HepG2 (cell line): ENCODE results near the gene VCAN. TPM values are rescaled to one million over a fixed set of nuclear protein-coding genes. Genes with fewer than 3 reads are reported as not detected.

Experiments used
- DNMT3B ChIP-seq: conservative IDR thresholded peaks from 2 replicates; pipeline ENCODE4 v1.6.1; 2016; ENCODE audit warnings: missing biosample characterization, control low read depth
- DR1 ChIP-seq: sonication (generic); formaldehyde crosslinking; IDR thresholded peaks from 2 replicates; pipeline ENCODE4 v1.8.0; 2021; ENCODE audit warnings: mild to moderate bottlenecking, missing genetic modification reagents, inconsistent platforms
- FOSL2 ChIP-seq: sonication (generic); formaldehyde crosslinking; IDR thresholded peaks from 2 replicates; pipeline ENCODE4 v1.4.0; 2020; ENCODE audit warnings: missing genetic modification reagents
- GABPA ChIP-seq, 2 experiments: IDR thresholded peaks; 2 replicates each; pipeline ENCODE4 v1.6.1; 2011 to 2016; ENCODE audit warnings: low read depth in 2 of 2, low read length in 1 of 2, missing biosample characterization in 1 of 2, missing genetic modification characterization in 1 of 2
- HHEX ChIP-seq: IDR thresholded peaks from 2 replicates; pipeline ENCODE4 v1.6.1; 2016; ENCODE audit warnings: control low read depth
- ISX ChIP-seq: sonication (generic); formaldehyde crosslinking; conservative IDR thresholded peaks from 2 replicates; pipeline ENCODE4 v1.5.0; 2020; ENCODE audit warnings: missing genetic modification reagents
- MLLT10 ChIP-seq: sonication (generic); formaldehyde crosslinking; IDR thresholded peaks from 2 replicates; pipeline ENCODE4 v1.4.0; 2020; ENCODE audit warnings: missing genetic modification reagents
- NCOA2 ChIP-seq: sonication (generic); formaldehyde crosslinking; IDR thresholded peaks from 2 replicates; pipeline ENCODE4 v1.8.0; 2022; ENCODE audit warnings: inconsistent platforms
- NFYC ChIP-seq: IDR thresholded peaks from 2 replicates; pipeline ENCODE4 v1.6.1; 2016; ENCODE audit warnings: missing genetic modification reagents, missing compliant biosample characterization
- PHB2 ChIP-seq: fragments of 450-650 bp; IDR thresholded peaks from 2 replicates; pipeline ENCODE4 v1.6.1; 2018; ENCODE audit not compliant: partially characterized antibody
- POGZ ChIP-seq: sonication (generic); formaldehyde crosslinking; IDR thresholded peaks from 2 replicates; pipeline ENCODE4 v1.4.0; 2020; ENCODE audit warnings: mild to moderate bottlenecking, missing genetic modification reagents
- SAFB2 ChIP-seq: sonication (generic); formaldehyde crosslinking; IDR thresholded peaks from 2 replicates; pipeline ENCODE4 v1.5.1; 2020; ENCODE audit warnings: missing genetic modification reagents, low read depth, mild to moderate bottlenecking, borderline replicate concordance
- SOX13 ChIP-seq, 3 experiments: fragments of 450-650 bp in 1 of 3; sonication (generic) in 1 of 3; formaldehyde crosslinking in 1 of 3; IDR thresholded peaks in 2 of 3; conservative IDR thresholded peaks in 1 of 3; 2 replicates each; pipeline versions ENCODE4 v1.5.0 to v1.6.1; 2016 to 2020; ENCODE audit warnings: antibody characterized with exemption in 1 of 3, mild to moderate bottlenecking in 1 of 3, missing compliant biosample characterization in 1 of 3, missing genetic modification reagents in 1 of 3, moderate library complexity in 1 of 3
- TGIF2 ChIP-seq: IDR thresholded peaks from 2 replicates; pipeline ENCODE4 v1.6.1; 2016; ENCODE audit warnings: control low read depth, missing compliant biosample characterization
- ZFP82 ChIP-seq: sonication (generic); formaldehyde crosslinking; IDR thresholded peaks from 2 replicates; pipeline ENCODE4 v1.5.1; 2020; ENCODE audit warnings: mild to moderate bottlenecking, missing genetic modification reagents, borderline replicate concordance
- ZNF205 ChIP-seq: IDR thresholded peaks from 2 replicates; pipeline ENCODE4 v1.6.1; 2018; ENCODE audit warnings: missing biosample characterization, missing genetic modification reagents
- ZNF207 ChIP-seq: fragments of 450-650 bp; IDR thresholded peaks from 2 replicates; pipeline ENCODE4 v1.6.1; 2016; ENCODE audit warnings: antibody characterized with exemption, borderline replicate concordance
- ZNF24 ChIP-seq: fragments of 450-650 bp; IDR thresholded peaks from 2 replicates; pipeline ENCODE4 v1.6.1; 2017; ENCODE audit warnings: antibody characterized with exemption, mild to moderate bottlenecking
- ZNF335 ChIP-seq: sonication (generic); formaldehyde crosslinking; IDR thresholded peaks from 2 replicates; pipeline ENCODE4 v1.4.0; 2020; ENCODE audit warnings: missing genetic modification reagents
- ZNF350 ChIP-seq: sonication (generic); formaldehyde crosslinking; IDR thresholded peaks from 2 replicates; pipeline ENCODE4 v1.4.0; 2020; ENCODE audit warnings: mild to moderate bottlenecking, low read depth, missing genetic modification reagents, borderline replicate concordance
- ZNF44 ChIP-seq: sonication (generic); formaldehyde crosslinking; IDR thresholded peaks from 2 replicates; pipeline ENCODE4 v1.5.1; 2020; ENCODE audit warnings: mild to moderate bottlenecking, missing genetic modification reagents
- ZNF577 ChIP-seq: sonication (generic); formaldehyde crosslinking; IDR thresholded peaks from 2 replicates; pipeline ENCODE4 v1.4.0; 2020; ENCODE audit warnings: mild to moderate bottlenecking, low read depth, missing genetic modification reagents, borderline replicate concordance
- ZNF589 ChIP-seq: sonication (generic); formaldehyde crosslinking; conservative IDR thresholded peaks from 2 replicates; pipeline ENCODE4 v1.8.0; 2022; ENCODE audit warnings: mild to moderate bottlenecking, moderate library complexity, missing genetic modification reagents
- ZNF644 ChIP-seq: IDR thresholded peaks from 2 replicates; pipeline ENCODE4 v1.6.1; 2016; ENCODE audit warnings: low read depth
- ZNF724P ChIP-seq: sonication (generic); formaldehyde crosslinking; IDR thresholded peaks from 2 replicates; pipeline ENCODE4 v1.8.0; 2022; ENCODE audit warnings: missing genetic modification reagents, borderline replicate concordance
- ZNF891 ChIP-seq: sonication (generic); formaldehyde crosslinking; IDR thresholded peaks from 2 replicates; pipeline ENCODE4 v1.5.0; 2020; ENCODE audit warnings: mild to moderate bottlenecking, missing genetic modification reagents
- polyA plus RNA-seq, 8 experiments: library from polyadenylated mRNA; depleted of rRNA in 3 of 8; stranded (reverse) in 7 of 8; unstranded in 1 of 8; fragments of >200 nt; fragmentation: Illumina TruSeq in 4 of 8; extraction: Trizol in 4 of 8; gene quantifications; 2 replicates each; pipeline versions ENCODE4 v1.2.1 to v1.2.3, GENCODE V29; 2011 to 2016; ENCODE audit warnings: low read depth in 4 of 8, missing spikeins in 1 of 8, mixed read lengths in 1 of 8; ENCODE audit not compliant: insufficient read depth in 1 of 8
- total RNA-seq, 5 experiments: library from RNA; depleted of rRNA; stranded (reverse); fragments of >200 nt; fragmentation: Illumina TruSeq; extraction: Trizol; gene quantifications; 2 replicates each; pipeline ENCODE4 v1.2.3, GENCODE V29; 2016; ENCODE audit warnings: low read depth in 1 of 5
- TF ChIP-seq, protein P1 (sequence below): IDR thresholded peaks from 2 replicates; pipeline ENCODE4 v1.6.1; 2016; ENCODE audit warnings: low read depth, control low read depth
- TF ChIP-seq, protein P2 (sequence below): sonication (generic); formaldehyde crosslinking; IDR thresholded peaks from 2 replicates; pipeline ENCODE4 v1.4.0; 2020; ENCODE audit warnings: mild to moderate bottlenecking, missing genetic modification reagents, borderline replicate concordance

Gene VCAN
- total and polyA plus RNA-seq, 2 of the 13 experiments (the other 11 are each of a cell fraction or from before 2014, with no cell fraction given) = 1.2 to 3.5 TPM

DNA sequence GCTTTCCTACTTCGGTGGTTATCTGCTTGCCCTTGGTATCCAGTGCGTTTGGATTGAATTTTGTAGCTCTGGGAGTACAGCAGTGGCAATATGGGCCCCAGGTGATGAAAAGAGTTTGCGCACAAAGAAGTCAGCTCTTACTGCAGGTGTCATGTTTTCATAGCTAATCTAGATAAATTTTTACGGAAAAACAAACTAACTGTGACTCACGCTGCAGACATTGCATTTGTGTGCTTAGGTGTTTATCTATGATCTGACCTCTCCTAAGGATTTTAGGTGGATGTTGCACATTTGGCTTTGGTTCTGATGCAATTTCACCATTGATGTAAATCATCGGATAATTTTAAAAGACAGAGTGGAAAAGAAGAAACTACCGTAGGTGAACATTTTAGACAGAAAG is 92.1 kb downstream of the VCAN start (continued):
- TF ChIP-seq ZFP82 (CRISPR knock-in tag) (no peak), ZNF207 (no peak), ZNF24 (no peak), ISX (CRISPR knock-in tag) (no peak), ZNF335 (CRISPR knock-in tag) (no peak), FOSL2 (CRISPR knock-in tag) (peak; percentile 99), ZNF205 (CRISPR knock-in tag) (no peak), PHB2 (no peak), MLLT10 (CRISPR knock-in tag) (no peak), DR1 (CRISPR knock-in tag) (no peak), ZNF891 (CRISPR knock-in tag) (no peak), TGIF2 (CRISPR knock-in tag) (no peak; the same call in 1 of the 2 replicates), POGZ (CRISPR knock-in tag) (0 out of 2 replicates have a peak, but pooled peaks have one; percentile 25), SAFB2 (CRISPR knock-in tag) (no peak), GABPA (IDR thresholded peaks at IDR 0.05; ENCODE audit: low read depth, low read length) (no peak), GABPA (CRISPR knock-in tag; IDR thresholded peaks at IDR 0.05; ENCODE audit: low read depth) (peak; percentile 38), NFYC (CRISPR knock-in tag) (no peak), SOX13 (IDR thresholded peaks at IDR 0.05) (no peak), SOX13 (CRISPR knock-in tag; conservative IDR thresholded peaks at IDR 0.05 in 1 of 2, IDR thresholded peaks at IDR 0.05 in 1 of 2) (peak in 1 of 2 experiments; percentile 77; a peak in 2 of 4 replicates), NCOA2 (CRISPR knock-in tag) (peak; percentile 84), HHEX (CRISPR knock-in tag) (peak; percentile 46; the same call in 1 of the 2 replicates), ZNF577 (no peak), ZNF44 (CRISPR knock-in tag) (no peak), ZNF589 (CRISPR knock-in tag) (no peak), ZNF644 (no peak), DNMT3B (CRISPR knock-in tag) (no peak), ZNF350 (no peak), ZNF724P (CRISPR knock-in tag) (no peak)
- TF ChIP-seq, protein P1, sequence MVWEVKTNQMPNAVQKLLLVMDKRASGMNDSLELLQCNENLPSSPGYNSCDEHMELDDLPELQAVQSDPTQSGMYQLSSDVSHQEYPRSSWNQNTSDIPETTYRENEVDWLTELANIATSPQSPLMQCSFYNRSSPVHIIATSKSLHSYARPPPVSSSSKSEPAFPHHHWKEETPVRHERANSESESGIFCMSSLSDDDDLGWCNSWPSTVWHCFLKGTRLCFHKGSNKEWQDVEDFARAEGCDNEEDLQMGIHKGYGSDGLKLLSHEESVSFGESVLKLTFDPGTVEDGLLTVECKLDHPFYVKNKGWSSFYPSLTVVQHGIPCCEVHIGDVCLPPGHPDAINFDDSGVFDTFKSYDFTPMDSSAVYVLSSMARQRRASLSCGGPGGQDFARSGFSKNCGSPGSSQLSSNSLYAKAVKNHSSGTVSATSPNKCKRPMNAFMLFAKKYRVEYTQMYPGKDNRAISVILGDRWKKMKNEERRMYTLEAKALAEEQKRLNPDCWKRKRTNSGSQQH (CRISPR knock-in tag) = no peak
- TF ChIP-seq, protein P2, sequence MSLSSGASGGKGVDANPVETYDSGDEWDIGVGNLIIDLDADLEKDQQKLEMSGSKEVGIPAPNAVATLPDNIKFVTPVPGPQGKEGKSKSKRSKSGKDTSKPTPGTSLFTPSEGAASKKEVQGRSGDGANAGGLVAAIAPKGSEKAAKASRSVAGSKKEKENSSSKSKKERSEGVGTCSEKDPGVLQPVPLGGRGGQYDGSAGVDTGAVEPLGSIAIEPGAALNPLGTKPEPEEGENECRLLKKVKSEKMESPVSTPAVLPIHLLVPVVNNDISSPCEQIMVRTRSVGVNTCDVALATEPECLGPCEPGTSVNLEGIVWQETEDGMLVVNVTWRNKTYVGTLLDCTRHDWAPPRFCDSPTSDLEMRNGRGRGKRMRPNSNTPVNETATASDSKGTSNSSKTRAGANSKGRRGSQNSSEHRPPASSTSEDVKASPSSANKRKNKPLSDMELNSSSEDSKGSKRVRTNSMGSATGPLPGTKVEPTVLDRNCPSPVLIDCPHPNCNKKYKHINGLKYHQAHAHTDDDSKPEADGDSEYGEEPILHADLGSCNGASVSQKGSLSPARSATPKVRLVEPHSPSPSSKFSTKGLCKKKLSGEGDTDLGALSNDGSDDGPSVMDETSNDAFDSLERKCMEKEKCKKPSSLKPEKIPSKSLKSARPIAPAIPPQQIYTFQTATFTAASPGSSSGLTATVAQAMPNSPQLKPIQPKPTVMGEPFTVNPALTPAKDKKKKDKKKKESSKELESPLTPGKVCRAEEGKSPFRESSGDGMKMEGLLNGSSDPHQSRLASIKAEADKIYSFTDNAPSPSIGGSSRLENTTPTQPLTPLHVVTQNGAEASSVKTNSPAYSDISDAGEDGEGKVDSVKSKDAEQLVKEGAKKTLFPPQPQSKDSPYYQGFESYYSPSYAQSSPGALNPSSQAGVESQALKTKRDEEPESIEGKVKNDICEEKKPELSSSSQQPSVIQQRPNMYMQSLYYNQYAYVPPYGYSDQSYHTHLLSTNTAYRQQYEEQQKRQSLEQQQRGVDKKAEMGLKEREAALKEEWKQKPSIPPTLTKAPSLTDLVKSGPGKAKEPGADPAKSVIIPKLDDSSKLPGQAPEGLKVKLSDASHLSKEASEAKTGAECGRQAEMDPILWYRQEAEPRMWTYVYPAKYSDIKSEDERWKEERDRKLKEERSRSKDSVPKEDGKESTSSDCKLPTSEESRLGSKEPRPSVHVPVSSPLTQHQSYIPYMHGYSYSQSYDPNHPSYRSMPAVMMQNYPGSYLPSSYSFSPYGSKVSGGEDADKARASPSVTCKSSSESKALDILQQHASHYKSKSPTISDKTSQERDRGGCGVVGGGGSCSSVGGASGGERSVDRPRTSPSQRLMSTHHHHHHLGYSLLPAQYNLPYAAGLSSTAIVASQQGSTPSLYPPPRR (CRISPR knock-in tag) = peak; percentile 46; the same call in 1 of the 2 replicates
